IMR-90 (cell line): ENCODE measurements around the gene LDLRAD4.

Experiments used
- MAZ ChIP-seq: IDR thresholded peaks from 2 replicates; pipeline ENCODE4 v1.6.1; 2012; ENCODE audit warnings: low read depth, mild to moderate bottlenecking, low read length, improper control_type of control experiment, moderate library complexity, borderline replicate concordance
- POLR2A ChIP-seq: IDR thresholded peaks from 2 replicates; pipeline ENCODE4 v1.6.1; 2012; ENCODE audit warnings: mild to moderate bottlenecking, low read depth, low read length
- TF ChIP-seq, protein P1 (sequence below): conservative IDR thresholded peaks from 2 replicates; pipeline ENCODE4 v1.5.1; 2012; ENCODE audit warnings: mild to moderate bottlenecking, low read depth, low read length, improper control_type of control experiment

DNA sequence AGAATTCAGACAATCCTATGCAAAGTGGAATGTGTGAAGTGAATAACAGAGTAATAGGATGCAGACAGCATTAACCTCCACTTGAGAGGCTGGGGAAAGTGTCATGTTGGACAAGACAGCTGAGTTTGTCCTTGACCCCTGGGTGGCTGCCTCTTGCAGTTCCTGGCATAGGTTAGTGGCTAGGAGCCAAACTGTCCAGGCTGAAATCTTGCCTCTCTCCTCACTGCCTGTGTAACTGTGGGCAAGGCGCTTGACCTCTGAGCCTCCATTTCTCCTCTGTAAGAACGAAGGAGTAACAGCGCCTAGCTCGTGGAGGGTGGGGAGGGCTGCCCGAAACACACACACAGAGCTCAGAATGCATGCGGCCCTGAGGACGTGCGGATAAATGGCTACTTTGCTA, 34.8 kb upstream of the LDLRAD4 start:
- TF ChIP-seq POLR2A (no peak), MAZ (no peak)
- TF ChIP-seq, protein P1, sequence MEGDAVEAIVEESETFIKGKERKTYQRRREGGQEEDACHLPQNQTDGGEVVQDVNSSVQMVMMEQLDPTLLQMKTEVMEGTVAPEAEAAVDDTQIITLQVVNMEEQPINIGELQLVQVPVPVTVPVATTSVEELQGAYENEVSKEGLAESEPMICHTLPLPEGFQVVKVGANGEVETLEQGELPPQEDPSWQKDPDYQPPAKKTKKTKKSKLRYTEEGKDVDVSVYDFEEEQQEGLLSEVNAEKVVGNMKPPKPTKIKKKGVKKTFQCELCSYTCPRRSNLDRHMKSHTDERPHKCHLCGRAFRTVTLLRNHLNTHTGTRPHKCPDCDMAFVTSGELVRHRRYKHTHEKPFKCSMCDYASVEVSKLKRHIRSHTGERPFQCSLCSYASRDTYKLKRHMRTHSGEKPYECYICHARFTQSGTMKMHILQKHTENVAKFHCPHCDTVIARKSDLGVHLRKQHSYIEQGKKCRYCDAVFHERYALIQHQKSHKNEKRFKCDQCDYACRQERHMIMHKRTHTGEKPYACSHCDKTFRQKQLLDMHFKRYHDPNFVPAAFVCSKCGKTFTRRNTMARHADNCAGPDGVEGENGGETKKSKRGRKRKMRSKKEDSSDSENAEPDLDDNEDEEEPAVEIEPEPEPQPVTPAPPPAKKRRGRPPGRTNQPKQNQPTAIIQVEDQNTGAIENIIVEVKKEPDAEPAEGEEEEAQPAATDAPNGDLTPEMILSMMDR = no peak
